ENCODE measurements around the gene GDF2.

Gene GDF2

DNA sequence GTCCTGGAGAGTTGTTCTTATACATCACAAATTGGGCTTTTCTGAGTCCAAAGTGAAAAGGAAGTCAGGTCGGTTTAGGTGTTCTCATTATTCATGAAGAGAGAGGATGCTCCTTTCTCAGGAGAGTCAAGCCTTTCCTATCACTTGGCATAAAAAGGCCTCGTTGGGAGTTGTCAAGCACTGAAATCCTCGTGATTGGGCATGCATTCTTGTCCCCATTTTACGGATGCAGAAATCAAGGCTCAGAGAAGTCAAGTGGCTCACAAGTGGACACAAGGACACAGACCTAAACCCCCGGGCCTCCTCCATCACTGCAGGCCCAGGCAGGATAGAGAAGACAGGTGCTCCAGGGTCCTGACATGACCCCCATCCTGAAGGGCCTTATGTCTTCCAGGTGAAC, 34.5 kb downstream of the GDF2 start:
- DNase-seq: no peak

DNA sequence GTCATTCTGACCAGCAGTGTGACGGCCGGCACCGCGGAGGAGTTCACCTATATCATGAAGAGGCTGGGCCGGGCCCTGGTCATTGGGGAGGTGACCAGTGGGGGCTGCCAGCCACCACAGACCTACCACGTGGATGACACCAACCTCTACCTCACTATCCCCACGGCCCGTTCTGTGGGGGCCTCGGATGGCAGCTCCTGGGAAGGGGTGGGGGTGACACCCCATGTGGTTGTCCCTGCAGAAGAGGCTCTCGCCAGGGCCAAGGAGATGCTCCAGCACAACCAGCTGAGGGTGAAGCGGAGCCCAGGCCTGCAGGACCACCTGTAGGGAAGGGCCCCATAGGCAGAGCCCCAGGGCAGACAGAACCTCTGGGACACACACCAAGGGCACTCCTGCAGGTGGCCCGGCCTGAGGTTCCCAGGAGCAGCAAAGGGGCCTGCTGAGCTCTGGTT, 34.9 kb downstream of the GDF2 start:
- DNase-seq: no peak

DNA sequence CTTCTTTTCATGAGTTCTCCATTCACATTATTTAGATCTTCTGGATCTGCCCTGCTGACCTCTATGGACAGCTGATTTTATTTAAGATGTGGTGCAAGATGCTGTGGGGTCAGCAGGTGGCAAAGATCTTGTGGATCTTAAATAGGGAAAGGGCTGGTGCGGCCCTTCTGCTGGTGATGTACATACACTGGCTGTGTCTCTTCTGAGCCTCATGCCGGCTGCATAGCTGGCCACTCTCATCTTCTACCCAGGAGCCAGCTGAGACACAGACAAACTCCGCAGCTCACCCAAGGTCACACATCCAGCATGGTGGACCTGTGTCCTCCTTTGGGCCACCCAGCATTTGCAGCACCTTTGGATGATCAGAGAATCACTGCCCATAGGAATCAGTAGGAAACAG, 35.7 kb downstream of the GDF2 start:
- no peak for DNase-seq

DNA sequence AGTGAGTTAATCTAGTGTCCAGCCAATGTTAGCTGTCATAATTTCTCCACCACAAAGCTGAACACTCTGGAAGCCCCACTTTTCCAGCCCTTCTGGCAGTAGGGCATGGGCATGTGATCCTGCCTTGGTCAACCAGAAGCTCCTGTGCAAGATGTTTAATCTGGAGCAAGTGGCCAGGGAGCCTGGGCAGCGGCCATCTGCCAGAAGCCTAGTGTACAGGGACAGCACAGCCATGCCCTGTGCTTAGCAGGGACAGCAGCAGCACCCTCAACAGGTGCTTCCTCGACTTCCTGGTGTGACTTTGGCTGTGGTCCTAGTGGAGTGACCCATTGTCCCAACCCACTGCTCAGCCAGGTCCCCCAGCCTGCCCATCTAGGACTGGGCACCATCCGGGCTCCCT, 36.2 kb downstream of the GDF2 start:
- DNase-seq: no peak

DNA sequence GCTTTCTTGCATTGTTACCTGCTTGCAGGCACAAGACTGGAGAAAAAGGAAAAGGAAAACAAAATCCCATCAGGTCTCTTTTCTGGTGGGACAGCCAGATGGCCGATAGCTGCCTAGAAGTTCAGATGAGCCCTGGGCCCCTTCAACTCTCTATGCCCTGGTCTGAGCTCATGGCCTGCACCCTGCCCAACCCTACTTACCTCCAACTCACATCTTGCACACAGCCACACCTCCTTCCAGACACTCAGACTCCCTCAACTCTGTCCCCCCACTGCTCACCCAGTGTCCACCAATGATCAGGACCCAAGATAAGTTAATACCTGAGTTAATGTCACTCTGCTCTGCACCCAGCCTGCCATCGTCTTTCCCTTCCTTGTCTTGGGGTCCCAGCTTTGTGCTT, 36.8 kb downstream of the GDF2 start:
- no peak for DNase-seq

DNA sequence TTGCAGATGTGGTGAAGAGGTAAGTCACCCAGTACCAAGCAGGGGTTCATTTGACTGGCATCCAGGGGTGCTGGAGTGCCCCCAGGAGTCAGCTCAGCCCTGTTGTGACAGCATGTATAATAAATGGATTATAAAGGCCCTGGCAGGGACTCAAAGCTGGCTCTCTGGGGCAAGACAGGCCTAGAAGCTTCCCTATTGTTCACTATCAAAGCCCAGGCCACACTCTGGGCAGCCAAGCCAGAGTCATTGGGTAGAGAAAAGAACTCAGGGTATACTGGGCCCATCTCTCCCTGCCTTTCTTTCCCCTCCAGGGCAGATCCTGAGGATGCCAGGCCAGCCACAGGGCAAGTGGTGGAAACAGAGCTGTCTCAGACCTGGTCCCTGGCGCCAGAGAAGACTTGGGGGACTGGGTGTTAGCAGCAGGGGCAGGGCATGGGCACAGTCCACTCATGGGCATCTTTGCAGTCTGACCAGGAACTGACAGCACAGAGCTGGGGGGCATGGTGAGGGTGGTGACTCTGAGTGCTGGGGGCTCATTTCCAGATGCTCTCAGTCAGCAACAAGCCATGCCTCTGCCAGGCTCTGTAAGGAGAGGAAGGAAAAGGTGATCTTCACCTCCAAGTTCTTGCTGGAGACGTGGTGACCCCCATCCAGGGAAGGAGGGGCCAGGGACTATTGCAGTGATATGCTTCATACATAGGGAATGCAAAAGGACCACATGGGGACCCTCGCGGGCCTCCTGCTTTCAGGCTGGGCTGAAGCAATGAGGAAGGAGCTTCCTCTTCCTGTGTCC, 37.6 kb downstream of the GDF2 start:
- no peak for DNase-seq

DNA sequence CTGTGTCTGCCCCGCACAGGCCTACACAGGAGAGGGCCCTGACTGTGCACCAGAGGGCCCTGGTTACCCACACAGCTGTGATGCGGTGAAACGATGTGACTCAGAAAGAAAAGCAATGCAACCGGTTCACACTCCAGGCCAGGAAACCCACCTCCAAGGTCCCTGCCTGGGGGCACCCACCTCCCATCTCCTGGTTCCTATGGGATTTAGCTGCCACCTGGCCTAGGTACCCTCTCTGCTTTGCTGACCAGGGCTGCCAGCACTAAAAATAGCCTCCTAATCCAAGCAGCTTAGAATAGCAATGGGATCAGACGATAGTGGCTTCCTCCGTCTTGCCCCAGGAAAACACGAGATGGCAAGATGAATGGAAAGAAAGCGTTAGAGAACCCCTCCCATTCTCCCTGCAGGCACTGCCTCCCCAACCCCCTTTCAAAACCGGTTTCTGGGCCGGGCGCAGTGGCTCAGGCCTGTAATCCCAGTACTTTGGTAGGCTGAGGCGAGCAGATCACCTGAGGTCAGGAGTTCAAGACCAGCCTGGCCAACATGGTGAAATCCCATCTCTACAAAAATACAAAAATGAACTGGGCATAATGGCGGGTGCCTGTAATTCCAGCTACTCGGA, 38.3 kb downstream of the GDF2 start:
- DNase-seq: no peak

DNA sequence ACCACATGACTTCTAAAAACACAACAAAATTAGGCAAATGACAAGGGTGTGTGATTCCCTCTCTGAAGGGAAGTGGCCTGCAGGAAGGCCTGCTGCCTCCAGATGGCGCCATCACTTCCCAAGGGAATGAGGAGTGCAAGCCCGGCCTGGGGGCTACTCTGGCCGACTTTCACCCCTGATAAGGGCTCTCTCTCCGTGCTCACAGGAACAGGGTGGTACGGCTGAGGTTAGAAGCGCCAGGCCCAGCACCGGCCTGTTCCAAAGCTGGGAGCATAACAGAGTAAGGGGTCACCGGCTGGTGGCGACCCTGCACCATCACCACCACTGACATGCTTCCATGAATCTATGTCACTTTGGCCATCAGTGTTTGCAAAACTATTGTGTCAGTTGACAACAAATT, 39.0 kb downstream of the GDF2 start:
- DNase-seq: no peak

DNA sequence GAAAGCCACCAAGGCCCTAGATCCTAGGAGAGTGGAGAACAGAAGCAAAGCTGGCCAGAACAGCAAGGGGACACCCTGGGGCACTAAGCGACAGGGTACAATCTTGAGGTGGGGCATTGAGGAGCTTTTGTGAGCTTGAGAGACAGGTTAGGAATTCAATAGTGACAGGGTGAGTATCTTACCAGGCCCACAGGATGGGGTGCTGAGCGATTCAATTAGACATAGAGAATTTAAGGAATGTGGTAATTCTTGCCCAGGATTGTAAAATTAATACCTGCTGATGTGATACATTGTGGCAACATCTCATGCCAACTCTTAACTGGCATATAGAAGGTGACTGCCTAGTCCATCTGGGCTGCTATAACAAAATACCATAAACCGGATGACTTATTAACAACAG, 39.9 kb downstream of the GDF2 start:
- no peak for DNase-seq

DNA sequence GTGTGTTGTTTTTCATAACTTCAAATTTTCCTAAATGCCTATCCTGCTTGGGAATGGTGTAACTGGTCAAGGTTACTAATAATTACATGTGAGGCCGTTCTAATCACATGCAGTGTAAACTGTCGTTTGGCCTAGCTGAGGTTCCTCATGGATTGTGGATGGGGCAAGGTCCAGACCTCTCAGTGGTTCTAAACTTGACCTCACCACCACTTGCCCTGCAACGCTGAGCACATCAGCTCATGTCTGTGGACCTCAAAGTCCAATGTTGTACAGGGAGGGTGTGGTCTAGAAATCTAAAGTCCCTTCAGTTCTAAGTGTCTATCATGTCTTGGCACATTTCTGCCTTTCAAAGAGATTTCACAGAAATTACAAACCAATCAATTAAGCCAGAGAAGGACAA, 41.5 kb downstream of the GDF2 start:
- DNase-seq: no peak

DNA sequence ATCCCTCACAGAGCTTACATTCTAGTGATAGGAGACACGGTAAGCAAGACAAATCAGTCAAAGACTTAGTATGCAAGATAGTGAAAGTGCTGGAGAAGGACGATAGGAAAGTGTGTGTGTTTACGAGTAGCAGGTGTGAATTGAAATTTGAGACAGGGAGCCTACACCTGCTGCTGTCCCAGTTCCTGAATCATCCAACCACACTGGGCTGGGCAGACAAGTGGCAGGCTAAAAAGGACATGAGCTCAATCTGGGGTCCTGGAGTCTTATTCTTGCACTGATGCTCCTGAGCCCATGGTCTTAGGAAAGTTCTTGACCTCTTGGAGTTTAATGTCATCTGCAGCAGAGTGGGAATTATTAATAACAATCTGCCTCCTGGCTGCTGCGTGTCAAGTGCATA, 42.1 kb downstream of the GDF2 start:
- DNase-seq: no peak

DNA sequence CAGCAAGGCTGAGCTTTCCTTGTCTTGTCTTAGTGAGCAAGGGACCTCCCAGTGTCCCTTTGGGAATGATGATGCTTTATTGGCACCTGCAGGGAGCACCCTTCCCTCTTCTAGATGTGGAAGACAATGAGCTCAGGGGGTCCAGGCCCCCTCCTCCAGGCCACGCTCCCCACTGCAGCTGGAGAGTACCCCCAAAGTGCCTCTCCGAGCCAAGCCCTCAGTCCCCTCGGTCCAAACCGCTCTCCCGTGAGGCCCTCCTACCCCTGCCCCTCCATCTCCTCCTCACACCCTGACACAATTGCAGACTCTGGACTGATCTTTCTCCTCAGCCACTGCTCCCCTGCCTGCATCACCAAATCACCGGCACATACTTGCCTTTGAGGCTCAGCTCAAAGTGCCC, 42.7 kb downstream of the GDF2 start:
- no peak for DNase-seq

DNA sequence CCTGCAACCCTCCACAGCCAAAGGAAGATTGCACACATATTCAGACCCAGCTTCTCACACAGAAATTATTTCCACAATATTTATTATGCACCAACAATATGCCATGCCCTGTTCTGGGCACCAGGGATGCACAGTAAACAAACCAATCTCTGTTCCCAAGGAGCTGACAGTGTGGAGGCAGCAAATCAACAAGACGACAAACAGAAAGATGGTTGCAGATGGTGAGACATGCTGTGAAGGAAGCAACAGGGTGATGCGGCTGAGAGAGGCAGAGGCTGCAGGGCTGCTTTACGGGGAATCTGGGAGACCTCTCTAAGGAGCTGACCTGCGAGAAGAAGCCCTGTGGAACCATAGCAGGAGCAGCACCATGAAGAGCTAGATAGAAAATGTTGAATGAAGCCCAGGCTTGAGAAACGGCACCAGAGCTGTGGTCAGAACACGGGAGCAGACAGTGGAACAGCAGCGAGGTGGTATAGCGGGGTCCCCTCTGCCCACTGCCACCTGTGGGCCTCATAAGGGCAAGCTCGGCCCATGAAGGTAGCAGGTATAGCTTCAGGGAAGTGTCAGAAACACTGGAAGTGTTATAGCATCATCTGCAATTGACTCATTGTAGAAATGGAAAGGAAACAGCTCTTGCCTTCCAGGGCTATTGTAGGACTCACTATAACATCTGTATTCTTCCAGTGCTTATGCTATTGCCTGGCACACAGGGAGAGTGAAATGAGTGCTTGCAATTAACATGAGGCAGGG, 43.4 kb downstream of the GDF2 start:
- DNase-seq: no peak

DNA sequence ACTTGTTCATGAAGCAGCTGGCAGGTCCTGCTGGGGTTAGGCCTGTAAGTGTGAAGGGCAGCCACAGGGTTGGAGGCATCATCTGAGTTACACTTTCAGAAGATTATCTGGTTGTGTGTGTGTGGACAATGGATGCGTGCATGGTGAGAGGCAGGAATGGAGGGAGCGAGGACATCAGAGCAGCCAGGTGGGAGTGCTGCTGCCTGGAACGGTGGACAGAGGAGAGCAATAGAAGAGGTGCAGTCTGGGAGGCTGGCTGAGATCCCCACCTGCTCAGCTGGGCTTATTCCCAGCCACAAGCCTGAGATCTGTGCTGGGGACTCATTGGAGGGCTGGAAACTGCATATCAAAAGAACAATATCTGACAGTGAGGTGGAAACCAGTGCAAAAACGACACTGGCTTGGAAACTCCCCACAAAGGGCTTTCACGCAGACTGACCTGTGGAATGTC, 44.0 kb downstream of the GDF2 start:
- DNase-seq: no peak

DNA sequence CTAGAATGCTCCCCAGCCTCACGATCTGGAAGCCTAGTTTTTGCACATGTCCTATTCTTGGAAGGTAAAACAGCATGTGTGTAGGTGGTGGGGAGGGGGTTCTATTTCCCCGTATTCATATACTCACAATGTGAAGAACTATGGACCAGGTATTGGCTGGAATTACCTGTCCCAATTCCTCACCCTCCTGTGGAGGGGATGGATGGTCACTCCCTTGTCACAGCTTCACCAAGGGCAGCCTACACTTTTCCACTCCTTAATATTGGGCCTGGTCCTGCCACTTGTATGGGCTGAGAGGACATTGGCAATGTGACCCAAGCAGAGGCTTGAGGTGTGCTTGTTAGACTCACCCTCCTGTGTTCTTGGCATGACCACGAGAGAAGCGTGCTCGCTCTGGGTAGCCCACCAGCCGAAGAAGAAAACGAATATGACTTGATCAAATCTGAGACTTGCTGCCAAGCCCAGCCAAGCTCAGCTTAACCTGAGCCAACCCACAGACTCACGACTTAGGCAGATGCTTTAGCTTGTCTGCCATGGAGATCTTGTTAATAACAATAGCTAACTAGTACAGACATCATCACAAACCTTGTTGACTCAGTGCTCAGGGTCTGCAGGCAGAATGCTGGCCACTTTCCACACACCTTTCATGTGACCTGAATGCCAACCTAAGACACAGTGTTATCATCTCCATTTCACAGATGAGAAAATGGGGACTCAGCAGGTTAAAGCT, 44.6 kb downstream of the GDF2 start:
- no peak for DNase-seq

DNA sequence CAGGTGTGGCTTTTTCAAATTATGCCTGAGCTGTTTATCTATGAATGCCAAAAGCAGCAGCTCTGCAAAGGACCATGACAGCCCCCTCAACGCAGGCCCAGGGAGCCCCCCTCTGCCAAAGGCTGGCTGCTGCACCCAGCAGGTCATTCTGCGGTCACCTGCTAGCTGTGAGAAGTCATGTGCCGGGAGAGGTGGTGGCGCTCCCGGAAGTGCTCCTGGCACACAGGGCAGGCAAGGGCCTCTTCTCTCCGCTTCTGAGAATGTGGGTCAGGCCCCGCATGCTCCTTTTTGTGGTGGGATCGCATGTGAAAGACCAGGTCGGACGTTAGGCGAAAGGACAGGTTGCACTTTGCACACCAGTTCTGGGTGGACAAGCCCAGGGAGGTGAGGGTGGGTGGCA, 45.4 kb downstream of the GDF2 start:
- DNase-seq: no peak

DNA sequence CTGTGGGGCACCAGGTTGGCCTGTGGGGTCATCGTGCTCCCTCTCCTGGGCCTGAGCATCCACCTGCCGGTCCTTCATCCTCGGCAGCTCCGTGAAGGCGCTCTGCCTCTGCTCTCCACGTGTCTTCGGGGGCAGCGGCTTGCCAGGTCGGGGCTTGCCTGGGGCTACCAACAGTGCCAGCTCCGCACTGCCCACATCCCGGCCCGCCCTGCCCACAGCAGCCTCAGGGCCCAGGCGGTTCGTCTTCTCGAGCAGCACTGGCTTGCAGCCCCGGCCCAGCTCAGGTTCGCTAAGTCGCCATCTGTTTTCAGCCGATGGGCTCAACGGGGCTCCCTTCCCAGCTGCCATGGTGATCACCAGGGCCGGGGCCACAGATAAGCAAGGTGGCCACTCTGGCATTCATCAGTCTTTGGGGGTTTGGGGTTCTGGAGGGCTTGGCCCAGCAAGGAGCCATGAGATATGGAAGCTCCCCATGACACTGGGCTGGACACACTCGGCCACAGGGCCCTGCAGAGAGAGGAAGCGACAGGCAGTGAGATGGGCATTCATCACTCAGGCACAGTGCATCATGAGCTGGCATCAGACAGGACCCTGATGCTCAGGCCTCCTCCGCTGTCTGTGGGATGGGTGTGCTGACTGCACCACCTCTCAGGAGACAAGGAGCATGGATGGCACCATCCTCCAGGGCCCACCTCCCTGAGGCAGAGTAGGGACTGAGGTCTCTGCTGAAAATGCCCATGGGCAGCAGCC, 46.4 kb downstream of the GDF2 start:
- no peak for DNase-seq

DNA sequence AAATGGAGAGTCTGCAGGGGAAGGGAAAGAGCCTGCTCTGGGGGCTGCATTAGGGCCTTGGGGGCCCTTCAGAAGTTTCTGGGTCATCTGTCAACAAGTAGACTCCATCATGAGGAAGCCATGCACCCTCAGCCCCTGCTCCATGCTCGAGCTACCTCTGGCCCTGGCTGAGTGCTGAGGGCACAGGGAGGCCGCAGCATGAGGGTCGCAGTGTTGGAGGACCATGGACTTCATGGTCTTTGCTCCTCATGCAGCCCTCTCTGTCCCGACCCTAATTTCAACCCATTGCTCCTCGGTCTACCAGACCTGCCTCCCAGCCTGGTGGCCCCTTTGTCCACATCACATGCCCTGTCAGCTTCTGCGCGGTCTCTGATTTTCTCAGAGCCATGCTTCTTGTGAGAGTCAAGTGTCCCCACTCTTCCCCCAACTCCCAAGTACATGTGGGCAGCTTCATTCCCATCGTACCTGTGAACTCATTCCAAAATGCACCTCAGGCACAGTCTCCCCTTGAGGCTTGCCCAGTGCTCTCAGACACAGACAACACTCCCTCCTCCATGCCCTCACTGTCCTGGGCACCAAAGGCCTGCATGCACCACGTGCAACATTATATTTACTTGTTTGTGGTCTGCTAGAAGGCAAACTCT, 47.1 kb downstream of the GDF2 start:
- DNase-seq: no peak

DNA sequence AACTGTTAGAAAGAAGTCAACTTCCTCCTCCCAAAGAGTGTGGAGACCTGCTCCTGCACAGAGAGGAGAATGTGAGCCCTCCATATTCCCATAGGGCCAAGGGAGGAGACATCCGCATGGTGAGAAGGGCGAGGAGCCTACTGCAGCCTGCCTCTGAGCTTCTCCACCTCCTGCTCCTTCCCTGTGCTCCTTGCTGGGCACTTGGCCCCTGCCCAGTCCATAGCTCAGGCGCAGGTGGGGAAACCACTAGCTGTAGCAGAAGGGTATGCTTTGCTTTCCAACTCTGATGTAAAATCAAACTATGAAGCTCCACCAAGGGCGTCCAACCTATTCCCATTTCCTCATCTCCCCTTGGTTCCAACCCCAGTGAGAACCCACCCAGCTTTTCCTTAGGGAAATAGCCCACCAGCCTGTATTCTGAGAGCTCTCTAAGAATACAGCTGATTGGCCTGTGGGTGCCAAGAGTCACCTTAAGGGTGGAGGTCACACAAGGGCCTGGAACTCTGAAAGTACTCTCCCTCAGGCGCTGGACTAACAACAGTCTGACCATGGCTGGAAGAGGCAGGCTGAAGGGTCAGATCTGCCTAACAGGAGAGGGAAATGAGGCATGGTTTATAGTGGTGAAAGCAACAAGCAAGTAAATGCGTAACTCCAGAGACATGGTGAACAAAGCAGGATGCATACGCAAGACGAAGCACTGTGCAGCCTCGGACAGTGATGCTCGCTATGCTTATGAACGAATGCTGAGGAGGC, 47.9 kb downstream of the GDF2 start:
- no peak for DNase-seq

DNA sequence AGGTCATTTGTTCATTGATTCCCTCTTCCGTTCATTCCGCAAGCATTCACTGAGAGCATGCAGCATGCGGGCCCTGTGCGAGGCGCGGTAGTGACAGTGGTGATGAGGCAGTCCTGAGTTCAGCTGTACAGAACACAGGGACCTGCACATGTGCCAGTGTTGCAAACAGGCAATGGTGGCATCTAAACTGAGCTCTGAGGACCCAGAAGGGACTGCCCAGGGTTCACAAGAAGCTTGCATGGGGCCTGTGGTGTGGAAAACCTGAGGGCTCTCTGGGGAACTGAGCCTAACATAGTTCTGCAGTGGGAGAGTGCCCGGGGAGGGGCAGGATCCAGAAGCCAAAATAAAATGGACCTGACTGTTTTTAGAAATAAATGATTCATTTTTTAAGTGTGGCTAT, 48.6 kb downstream of the GDF2 start:
- DNase-seq: no peak

All from activated CD4-positive, alpha-beta T cell treated with anti-CD3 and anti-CD28 coated beads for 1 hour (primary cell).